ENCODE results near the gene UGP2.

Gene UGP2

DNA sequence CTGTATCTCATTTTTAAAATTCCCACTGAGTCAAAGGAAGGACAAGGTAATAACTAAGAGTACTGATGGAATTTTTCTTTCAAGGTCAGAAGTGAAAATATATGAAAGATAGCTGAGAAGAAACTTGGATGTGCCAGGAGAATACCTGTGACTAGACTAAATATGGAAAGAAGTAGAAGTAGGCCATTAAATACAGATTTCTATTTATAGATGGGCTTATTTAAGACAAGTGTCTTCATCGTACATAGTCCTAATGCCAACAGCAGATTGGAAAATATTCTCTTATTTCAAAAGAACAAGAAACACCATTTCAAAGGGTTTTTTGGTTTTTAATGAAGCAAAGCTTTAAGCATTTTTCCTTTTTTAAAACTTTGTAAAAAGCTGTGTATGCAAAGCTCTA, 22.0 kb downstream of the UGP2 start:
- DNase-seq = no peak

DNA sequence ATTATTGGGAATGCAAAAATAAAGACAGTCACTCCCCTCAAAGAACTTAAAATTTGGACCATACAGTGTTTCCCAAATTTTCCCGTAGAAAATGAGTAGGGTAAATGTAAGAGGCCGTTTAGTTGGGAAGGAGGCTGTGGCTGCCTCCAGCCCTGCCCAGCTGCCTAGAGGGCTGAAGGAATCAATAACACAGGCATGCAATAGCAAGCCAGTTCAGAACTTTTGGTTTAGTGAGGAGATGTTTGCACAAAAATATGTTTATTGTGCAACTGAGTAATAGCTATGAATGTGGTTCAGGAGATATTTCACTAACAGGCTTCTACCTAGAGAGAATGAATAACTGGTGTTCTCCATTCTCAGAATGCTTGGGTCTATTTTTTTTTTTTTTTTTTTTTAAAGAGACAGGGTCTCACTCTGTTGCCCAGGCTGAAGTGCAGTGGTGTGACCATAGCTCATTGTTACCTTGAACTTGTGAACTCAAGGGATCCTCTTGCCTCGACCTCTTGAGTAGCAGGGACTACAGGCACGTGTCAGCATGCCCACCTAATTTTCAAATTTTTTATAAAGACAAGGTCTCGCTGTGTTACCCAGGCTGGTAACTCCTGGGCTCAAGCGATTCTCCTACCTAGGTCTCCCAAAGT, 23.6 kb downstream of the UGP2 start:
- DNase-seq = no peak

DNA sequence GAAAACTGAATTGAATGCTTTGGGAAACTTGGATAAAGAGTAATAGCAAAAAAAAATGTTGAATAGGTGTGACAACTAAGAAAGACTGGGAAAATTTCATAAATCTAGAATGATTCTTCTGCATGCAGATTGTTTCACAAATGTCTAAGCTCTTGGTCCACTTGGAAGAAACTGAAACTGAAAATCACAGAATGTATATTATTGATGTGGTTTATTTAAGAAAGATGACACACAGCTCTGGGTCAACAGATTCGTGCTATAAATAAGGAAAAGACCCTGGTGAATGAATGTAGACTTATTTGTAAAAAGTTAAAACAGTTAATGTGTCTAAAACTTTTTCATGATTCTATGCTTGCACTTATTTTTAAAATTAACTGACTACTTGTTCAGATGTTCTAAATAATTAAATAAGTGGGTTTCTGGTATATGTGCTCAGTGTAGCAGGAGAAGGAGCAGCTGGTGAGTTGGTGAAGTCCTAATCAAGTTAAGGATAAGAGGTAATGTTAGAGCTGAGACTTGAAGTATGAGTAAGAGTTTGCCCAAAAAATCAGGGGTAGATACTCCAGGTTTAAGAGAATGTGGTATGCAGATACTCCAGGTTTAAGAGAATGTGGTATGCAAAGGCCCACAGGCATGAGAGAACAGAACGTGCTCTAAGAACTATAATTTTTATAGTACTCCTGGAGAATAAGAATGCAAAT, 24.5 kb downstream of the UGP2 start:
- no peak for DNase-seq

DNA sequence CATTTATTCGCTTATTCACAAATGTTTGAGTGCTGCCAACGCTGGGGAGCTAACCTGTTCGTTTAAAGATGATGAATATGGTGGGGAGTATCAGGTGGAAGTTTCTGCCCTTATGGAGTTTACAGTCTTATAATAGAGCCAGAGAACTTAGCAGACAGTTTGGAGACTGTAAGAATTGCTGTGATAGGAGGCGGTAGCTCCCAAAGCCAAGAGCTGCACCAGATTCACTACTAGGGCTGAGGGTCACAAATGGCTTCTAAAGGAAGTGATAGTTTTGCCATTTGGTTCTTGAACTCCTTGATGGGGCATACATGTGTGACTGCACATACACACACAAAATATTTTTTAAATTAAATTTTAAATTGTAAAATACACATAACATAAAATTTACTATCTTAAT, 29.0 kb downstream of the UGP2 start:
- no peak for DNase-seq

DNA sequence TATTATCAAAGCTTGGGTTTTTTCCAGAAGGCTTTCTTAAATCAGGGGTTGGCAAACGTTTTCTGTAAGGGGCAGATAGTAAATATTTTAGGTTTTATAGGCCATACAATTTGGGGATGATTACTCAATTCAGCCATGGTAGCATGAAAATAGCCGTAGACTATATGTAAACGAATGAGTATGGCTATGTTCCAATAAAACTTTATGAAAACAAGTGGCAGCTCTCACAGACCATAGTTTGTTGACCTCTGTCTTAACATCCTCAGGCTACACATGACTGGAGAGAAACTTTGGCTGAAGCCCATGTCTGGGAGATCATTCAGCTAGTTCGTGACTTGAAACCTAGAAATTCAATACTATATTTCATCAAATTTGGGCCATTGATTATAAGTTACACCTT, 30.2 kb downstream of the UGP2 start:
- no peak for DNase-seq

DNA sequence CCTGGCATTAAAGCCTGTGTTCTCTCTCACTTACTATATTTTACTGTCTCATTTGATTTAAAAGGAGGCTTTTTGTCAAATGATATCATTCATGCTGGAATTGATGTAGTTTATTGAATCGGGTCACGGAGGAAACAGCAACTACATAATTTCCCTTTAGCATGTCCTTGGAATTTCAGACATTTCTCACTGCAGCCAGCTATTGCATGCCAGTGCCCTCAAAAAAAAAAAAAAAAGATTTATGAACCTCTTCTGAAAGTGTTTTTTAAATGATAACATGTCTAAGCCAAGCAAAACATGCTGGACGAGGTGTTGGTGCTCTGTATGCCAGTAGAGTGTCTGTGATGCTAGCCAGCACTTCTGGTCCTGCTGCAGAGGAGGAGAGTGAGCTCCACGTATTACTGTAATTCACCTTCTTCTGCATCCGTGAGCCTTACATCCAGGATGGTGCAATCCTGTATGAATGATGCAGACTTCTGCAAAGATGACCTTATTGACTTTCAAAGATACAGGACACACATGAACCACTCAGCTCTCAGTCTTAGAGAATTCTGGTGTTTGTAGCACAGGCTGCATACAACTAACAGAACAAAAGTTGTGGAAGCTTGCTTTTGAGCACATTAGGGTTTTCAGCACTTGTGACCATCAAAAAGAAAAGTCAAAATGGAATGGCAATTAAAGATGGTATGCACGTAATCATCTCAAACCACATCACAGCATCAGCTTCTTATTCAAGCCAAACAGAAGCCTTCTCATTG, 31.1 kb downstream of the UGP2 start:
- no peak for DNase-seq

DNA sequence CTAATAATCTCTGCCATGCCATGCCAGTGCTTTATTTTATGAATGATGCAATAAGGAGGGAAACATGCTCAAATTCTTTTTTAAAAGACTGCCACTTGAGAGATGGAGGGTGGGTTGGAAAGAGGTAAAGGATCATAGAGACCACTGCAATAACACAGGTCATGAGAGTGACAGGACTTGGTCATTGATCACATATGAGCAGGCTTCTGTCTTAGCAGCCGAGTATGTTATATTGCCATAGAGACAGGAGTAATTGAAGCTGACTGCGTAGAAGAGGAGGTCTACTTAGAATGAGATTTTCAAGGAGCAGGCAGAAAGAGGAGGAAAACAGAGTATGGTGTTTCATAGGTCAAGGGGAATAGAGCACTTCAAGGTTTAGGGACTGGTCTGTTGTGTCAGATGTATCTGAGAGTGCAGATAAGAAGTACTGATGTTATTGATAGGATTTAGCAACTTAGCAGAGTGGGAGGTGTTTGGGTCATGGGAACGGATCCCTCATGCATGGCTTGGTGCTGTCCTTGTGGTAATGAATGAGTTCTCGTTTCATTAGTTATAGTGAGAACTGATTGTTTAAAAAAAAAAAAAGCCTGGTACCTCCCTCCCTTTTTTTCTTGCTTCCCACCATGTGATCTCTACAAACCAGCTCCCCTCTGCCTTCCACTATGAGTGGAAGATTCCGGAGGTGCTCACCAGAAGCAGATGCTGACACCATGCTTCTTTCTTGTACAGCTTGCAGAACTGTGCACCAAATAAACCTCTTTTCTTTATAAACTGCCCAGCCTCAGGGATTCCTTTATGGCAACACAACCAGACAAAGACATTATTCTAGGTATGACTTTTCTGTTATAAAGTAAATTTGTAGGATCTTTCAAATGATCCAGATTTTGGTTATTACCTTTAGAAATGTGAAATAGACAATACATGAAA, 32.8 kb downstream of the UGP2 start:
- DNase-seq = no peak

DNA sequence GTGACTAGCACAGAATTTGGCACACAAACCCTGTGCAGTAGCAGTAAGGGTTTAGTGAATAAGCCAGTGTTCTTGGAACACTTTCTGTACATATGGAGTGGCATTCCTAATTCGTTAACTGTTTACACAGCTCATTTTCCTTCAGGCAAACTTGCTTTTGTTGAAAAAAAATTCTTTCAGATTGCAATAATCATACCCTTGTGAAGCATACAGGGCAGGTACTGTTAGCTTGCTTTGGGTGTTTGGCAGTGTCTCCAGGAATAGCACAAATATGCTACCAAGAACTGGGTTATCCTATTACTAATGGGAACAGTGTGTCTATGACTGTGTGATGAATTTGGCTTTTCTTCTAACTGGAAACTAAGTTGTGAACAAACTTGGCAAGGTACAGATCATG, 33.4 kb downstream of the UGP2 start:
- no peak for DNase-seq

DNA sequence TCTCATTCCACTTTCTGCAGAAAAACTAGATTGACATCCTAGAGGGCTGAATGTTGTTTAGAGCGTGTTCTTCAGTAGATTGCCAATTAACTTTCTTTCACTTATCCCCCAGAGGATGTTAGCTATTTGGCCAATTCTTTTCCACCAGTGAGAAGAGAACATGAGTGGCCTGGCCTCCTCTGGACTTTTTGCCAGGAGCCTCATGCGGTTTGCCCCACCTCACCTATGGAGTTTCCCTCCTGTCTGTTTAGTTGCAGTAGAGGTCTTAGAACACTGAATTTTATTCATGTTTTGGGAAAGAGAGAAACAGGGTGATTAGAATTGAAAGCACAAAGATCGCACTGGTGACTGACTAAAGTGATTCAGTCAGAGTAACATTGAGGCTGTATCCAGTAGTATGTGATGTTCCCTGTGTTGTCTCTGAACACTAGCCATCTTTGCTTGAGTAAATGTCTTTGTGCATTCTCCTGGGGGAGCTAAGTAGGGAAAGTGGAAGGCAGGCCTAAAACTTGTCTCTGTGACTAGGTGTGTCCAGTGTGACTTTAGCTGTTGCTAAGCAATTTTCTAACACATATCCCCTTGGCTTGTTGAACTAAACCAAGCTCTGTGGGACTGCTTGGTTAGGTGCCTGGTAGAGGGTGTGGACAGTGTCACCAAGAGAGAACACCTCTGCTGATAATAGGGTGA, 34.0 kb downstream of the UGP2 start:
- no peak for DNase-seq

DNA sequence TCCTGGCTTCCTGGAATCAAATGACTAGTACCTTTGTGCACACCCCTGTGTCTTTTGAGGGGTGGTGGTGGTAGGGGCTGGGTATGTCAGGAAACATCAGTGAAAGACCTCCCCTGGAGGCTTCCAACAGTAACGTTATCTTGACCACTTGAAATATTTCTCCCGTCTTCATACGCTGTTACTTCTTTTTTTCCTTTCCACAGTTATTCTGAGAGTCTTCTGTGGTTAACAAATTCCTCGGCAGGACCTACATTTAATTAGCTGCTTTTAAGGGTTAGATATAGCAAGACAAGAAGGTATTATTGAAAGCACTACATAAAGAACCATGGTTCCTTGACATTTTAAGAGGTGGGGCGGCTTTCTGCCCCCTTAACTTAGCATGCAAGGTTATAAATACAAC, 34.6 kb downstream of the UGP2 start:
- DNase-seq = no peak

DNA sequence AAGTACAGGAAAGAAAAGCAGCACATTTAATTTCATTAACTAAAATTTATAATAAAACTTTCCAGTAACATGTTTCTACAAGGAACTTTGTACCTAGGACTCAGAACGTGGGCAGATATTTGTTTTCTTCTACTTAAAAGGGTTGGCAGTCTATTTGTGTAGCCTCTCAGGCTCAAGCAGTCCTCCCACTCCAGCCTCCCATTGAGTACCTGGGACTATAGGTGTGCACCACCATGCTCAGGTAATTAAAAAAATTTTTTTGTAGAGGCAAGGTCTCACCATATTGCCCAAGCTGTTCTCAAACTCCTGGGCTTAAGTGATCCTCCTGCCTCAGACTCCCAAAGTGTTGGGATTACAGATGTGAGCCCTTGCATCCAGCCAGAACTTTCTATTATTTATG, 36.8 kb downstream of the UGP2 start:
- no peak for DNase-seq

DNA sequence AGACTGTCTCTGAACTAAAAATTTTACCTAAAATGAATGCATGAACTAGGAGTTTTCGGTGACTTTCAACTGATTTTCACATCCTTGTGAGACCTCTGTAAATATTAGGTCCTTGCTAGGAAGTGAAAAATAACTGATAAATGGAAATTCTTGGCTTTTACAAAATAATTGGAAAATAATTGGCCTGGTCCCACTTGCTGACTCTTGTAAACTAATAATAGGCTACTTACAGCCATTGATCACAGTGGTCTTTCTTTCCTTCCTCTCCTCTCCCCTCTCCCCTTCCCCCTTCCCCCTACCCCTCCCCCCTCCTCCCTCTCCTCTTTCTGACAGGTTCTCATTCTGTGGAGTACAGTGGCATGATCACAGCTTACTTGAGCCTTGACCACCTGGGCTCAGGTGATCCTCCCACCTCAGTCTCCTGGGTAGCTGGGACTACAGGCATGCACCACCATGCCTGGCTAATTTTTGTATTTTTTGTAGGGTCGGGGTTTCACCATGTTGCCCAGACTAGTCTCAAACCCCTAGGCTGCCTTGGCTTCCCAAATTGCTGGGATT, 38.3 kb downstream of the UGP2 start:
- no peak for DNase-seq

DNA sequence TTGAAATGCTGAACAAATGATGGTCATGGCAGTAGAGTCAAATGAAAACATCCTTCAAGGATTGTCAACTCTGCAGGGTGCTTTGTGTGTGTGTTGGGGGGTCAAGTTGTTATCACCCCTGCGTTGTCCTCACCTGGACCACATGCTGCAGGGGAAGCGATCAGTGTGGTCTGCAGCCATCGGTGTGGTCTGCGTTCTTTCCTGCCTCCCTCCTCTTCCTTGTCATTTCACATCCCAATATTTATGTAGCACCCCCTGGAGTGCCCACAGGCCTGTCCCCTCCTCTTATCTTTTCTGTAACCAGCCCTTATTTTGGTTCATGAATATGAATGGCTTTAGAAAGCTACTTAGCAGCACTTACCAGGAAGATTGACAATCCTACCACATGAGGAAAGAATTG, 38.9 kb downstream of the UGP2 start:
- DNase-seq = no peak

DNA sequence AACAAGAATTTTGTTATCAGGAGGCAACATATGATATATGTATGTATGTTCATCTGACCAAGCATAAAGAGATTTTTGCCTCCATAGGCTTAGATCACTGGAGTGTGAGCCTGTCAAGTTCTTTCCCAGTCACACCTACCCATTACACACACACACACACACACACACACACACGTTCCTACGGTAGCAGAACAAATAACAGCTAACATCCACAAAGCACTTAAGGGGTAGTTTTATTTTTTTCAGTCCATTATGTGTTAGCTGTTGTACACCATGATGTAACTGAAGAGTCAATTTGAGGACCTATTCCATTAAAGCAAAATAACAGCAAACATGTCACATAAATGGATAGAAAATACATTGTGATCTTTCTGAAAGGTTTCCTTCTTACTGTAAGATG, 39.5 kb downstream of the UGP2 start:
- DNase-seq = no peak

DNA sequence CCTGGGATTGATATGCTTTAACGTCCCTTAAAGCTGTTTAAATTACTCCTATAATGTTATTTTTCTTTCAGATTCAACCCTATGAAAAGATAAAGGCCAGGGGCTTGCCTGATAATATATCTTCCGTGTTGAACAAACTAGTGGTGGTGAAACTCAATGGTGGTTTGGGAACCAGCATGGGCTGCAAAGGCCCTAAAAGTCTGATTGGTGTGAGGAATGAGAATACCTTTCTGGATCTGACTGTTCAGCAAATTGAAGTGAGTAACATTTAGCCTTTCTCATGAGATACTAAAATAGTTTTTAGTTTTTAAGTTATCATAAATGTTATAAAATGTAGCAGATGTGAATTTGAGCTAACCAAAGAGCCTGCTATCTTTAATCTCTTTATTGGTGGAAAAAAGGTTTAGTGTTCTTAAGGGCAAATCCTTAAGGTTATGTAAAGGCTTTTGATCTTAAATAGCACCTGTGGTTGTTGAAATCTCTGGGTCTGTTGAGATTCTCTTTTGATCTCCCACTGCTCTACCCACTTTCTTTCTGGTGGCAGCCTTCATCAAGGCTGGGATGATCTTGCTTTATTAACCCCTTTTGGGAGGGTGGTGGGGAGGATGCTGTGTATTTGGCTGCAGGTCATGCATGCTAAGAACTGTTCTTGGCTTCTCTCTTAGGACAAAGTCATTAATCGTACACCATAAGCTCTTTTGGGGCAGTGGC, 40.9 kb downstream of the UGP2 start:
- DNase-seq = no peak

DNA sequence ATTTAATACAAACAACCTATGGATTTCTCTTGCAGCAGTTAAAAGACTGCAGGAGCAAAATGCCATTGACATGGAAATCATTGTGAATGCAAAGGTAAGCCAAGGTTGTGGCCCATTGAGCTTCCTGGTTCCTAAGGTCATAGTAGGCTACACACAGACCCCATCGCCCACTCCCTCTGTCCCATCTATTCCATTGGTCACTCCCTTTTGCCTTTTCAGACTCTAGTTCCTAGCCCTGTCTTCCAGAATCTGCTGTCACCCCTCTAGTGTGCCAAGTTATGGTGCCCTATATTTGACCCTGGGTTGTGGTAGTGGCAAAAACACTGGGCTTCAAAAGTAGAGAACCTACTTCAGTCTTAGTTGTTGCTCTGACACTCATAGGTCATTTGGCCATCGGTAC, 44.7 kb downstream of the UGP2 start:
- DNase-seq = no peak

DNA sequence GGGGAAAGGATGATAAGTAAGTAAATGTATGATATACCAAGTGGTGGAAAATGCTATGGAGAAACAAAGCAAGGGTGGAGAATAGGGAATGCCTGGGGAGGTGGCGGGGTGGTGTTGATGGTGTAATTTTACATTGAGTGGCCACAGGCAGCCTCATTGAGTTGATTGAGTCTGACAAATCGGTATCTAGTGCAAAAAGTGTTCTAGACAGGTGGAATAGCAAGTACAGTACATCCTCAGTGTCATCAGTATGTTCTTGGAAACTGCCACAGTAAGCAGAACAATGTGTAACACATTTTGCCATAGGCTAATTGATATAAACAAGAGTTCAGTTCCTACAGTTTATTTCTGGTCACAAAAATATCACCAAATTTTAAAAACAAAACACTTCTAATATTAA, 46.4 kb downstream of the UGP2 start:
- DNase-seq = no peak

DNA sequence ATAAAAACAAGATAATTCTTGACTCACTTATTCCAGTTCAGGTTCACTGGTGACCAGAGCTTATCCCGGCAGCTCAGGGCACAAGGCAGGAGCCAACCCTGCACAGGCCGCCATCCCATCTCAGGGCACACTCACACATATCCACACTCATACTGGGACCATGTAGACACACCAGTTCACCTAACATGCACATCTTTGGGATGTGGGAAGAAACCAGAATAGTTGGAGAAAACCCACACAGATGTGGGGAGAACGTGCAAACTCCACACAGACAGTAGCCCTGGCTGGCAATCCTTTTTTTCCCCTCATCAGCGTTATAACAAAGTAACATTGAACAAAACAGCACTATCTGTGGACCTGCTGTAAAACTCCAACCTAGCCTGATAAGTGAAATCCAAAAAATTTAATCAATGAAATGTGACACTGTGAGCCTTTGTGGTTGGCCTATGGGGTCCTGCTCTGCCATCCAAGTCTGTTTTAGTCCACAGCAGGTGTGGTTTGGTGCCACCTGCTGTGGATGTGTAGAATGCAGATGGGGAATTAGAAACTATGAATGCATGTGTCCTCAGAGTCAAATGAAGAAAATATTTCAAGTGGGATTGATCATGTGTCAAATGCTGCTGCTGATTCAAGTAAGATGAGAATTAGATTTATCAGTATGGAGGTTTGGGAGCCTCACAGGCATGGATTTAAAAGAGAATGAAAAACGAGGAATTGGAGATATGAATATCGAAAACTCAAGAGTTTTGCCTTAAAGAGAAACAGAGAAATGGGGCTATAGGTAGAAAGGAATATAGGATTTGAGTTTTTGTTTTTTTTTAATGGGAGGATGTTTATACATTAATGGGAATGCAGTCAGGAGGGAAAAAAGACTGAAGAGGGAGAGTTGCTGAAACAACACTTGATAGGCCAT, 47.0 kb downstream of the UGP2 start:
- peak; percentile 20 for DNase-seq

DNA sequence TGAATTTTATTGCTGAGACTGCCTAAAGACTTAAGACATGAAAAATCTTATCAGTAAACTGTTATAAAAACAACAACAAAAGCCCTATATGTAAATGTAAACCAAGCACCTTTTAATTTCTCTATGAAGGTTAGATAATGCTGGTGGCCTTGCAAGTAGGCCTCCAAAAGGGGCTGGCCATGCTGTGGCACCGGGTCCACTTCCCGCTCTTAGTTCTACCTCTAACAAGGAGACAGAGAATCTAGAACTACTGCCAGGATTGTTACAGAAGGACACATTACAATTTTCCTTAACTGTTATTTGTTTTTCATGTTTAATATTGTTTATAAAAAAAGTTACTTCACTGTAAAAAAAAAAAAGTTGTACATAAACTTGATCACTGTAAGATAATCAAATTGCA, 49.0 kb downstream of the UGP2 start:
- DNase-seq = no peak

DNA sequence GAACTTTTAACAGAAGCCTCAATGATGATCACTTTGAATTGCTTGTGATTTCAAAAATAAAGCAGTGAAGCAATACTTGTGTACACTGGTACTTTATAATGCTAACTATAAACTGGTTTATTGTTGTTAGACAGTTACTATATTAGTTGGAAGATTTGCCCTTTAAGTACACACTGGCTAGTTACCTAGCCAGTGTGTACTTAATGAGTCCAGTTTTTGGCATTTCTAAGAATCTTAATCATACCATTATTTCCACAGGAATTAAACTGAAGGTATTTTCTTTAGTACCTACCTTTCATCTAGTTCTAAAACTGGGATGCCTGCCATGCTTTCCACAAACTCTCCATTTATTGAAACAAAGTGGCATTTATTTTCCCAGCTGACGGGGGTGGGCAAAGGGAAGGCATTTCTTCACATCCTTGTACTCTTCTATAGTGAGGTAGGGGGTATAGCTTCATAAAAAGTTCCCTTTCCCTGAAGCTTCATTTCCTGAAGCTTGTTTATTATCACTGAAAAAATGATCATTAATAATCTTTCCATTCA, 49.9 kb downstream of the UGP2 start:
- DNase-seq = no peak
